ENCODE data around the gene CELF4.

CELF4 gene

DNA sequence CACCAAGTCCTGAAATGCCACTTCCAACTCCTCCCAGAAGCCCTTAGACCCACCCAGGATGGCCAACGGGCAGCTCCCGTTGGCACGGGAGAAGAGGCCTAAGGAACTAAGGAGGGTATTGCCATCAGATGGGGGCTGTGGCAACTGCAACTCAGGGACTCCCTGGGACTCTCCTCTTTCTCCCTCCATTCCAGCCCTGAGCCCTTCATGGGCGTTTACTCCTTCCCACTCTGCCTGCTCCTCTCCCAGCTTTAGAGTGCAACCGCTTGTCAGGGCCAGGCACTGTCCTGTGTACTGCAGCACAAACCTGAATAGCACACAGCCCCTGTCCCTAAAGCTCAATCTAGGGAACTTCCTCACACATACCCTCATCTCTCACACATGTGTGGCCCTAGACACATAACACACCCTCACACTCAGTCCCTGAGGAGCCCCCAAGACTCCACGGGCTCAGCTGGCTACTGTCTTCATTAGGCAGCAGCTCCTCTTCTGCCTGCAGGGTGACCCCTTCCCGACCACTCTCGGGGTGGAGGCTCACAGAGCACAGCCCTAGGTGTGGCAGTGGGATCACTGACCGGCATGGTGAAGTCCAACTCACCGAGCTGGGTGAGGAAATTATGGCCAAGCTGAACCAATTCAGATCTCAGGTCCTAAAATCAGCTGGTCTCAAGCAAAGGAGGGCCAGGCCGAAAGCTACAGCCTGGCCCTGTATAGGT is 316.3 kb downstream of the CELF4 start:
- DNase-seq = no peak

DNA sequence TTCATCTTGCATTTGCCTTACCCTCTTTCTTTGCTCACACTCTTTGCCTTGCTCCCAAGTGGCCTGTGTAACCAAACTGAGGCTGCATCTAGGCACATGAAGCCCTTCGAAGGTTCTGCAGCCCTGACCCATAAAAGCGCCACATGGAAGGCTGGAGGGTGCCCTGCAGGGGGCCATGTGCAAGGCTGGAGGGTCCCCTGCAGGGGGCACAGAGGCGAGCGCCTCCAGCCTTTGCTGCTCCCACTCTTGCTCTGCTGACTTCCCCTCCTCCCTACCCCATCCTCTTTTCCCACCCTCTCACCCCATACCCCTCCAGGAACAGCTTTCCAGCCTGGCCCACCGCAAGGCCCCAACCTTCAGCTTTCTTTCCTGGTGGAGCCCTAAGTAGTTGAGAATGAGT is 317.3 kb downstream of the CELF4 start:
- DNase-seq = no peak

DNA sequence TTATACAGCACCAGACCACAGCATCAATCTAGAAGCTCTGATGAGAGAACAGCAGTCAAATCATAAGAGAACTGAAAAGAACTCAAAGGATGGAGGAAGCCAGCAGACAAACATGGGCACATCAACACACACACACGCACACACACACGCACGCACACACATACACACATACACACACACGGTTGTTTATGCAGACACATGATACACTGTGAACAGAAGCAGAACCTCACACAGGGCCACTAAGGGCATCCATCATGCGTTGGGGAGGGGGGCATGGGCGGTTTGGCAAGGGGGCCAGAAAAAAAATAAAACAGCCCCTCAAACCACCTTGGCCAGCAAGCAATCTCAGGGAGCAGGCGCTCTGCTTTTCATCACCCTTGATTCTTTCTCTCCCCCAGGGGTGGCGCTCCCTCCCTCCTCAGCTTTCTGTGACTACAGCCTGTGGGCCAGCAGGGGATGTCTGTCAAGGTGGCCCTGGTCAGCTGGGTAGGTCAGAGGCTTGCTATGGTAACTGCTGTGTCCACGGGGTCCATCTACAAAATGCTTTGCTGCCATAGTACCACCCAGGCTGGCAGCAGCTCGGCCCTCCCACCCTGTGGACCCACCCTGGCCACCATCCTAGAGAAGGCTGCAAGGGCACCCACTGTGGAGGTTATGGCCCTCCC is 318.0 kb downstream of the CELF4 start:
- DNase-seq = no peak

DNA sequence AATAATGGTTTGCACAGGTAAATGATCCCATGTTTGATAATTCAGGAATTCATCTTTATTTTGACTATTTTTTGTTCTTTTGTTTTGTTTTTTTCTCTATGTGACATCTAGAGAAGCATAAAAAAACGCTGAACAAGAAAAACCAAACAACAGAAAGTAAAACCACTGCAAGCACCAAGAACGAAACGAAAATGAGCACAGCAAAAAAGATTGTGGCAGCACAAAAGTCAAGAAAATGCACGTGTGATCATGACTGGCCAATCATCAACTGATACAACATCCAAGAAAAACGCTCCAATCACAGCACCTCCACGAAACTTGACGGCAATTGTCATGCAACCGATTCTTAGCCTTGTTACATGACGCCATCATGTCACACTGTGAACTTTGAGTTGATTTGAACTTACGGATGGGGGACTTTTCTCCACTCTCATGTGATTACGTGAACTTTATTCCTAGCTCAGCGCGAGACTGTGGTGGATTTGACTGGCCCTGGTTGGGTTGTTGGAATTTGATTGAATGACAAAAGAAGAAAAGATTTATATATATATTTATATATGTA is 318.7 kb downstream of the CELF4 start:
- DNase-seq = no peak

DNA sequence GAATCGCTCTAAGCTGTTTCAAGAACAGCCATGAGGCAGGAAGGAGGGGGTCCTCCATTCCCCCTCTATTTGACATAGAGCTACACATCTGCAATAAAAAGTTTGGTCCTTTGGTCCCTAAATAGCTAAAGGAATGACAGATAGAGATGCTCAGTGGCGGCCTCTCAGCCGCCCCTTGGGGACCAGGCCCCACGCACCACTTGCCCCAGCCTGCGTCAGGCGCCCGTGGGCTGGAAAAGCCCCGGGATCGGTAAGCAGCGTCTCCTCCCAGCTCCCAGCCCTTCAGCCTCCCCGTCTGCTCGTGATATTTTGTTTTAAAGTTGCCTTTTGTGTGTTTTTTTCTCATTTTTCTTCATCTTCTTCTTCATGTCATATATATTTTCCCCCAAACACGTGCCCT is 321.0 kb downstream of the CELF4 start:
- DNase-seq = no peak

DNA sequence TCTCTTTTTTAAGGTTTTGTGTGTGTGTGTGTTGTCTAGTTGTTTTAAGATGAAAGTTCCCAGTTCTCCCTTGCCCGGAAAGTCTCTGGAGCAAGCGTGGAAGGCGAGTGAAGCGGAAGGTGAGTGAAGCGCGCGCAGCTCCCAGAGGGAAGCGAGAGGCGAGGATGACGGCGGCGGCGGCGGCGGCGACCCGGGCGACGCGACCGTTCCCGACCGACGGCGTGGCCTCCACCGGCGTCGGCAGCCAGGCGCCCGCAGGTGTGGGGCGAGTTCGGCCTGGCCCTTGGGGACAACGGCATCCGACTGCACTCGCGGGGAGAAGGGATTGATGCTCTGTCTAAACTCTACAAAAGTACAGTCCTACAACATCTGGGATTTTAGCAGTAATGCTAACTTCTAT is 321.9 kb downstream of the CELF4 start:
- no peak for DNase-seq

DNA sequence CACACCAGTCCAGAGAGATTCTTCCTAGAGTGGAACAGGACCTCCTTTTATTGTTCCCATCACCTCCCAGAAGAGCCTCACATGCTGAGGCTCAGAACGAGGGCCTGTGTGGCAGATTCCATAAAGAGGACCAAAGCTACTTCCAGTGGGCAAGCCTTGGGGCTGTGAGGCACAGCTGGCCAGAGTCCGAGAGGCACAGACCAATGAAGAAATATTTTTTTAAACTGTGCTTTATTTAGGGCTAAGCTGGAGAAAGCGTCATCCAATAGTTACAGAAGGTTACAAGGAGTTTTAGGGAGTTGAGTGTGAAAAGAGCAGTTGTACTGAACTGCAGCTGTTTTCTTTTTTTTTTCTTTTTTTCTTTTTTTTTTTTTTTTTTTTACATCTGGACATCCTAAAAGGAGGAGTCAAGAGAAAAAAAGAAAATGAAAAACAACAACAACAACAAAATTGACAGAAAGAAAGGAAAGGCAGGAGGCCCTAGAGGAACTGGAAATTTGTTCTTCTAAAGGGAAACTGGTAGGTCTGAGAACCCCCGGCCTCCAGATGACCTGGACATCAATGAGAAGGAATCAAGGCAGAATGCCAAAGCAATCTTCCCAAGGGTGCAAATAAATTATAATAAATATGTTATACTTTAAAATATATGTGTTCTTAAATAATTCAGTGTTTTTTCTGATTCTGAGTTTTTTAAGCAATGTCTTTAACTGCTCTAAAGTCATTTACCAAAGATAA is 322.6 kb downstream of the CELF4 start:
- no peak for DNase-seq

DNA sequence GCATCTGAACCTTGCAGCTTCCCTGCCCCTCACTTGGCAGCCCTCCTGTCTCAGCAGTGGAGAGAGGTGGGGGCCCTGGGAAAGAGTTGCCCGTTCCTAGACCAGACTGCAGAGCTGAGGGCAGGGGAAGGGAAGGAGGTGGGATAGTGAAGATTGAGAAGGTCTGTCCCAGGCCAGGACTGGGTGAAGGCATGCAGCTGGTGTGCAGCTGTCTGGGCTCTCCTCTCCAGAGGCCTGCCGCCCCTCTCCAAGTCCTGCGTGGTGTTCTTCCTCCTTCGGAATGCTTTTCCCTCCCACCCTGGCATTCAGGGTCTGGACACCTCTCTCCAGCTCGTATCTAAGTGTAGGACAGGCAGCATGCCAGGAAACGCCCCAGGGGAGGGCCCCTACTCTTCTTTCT is 323.5 kb downstream of the CELF4 start:
- no peak for DNase-seq

DNA sequence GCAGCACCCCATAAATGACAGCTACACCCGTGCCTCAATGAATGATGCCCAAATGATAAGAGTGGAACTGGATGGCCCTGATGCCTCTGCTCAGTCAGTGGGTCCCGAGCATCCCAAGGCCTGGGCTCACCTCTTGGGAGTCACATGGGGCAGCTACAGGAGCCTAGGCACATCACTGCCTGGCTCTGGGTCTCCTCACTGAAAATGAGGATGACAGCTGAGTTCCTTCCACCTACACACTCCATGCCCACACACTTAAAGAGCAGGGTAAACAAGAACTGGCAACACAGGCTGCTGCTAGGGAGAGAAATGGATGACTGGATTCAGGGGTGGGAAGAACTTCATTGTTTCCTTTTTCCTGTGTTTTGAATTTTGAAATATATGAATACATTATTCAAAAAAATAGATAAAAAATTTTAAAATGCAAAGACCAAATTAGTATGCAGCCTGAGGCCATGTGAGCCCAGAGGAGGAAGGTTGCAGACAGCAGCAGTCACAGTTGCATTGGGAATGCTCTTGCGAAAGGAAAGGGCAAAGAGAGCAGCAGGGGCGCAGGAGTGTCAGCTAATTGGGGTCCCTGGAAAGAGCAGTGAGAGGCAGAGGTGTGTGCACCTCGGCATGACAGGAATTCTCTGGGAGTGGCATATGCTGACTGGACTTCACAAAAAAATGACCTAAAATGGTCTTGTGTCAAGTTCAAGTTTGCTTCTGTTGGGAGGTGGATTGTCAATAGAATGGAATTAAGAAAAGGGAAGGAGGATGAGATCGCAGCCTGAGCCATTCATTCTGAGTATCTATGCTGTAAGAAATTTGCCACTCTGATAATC is 327.1 kb downstream of the CELF4 start:
- no peak for DNase-seq

DNA sequence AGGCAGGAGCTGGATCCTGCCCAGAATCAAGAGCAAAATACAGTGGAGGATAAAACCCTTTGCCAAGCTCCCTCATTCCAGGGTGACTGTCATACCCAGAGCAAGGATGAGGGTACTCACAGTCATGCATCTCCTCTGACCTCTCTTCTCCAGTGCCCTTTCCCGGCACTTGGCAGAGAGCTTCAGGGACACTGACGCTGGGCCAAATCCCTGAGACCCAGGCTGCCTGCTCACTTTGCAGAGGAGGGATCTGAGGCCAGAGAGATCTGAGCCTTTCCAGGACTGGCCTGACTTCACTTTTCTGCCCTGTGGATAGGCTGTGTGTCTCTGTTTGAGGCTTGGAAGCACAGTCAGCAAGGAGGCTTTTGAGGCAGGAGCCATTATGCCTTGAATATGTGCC is 330.0 kb downstream of the CELF4 start:
- DNase-seq = no peak

DNA sequence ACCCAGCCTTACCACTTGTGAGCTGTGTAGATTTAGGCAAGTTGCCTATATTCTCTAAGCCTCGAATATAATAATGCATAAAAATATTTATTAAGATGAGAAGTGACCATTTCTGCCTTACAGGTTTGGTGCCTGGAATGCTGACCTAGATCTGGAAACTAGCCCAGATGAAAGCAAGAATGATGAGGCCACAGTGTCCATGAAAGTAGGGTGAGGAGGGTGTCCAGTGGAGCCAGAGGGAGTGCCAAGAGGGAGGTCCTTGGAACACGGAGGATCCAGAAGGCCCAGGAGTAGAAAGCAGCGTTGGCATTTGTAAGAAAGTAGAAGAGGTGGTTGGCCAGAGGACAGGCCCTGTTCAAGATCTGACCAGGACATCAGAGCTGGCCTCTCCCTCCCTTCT is 334.3 kb downstream of the CELF4 start:
- no peak for DNase-seq

DNA sequence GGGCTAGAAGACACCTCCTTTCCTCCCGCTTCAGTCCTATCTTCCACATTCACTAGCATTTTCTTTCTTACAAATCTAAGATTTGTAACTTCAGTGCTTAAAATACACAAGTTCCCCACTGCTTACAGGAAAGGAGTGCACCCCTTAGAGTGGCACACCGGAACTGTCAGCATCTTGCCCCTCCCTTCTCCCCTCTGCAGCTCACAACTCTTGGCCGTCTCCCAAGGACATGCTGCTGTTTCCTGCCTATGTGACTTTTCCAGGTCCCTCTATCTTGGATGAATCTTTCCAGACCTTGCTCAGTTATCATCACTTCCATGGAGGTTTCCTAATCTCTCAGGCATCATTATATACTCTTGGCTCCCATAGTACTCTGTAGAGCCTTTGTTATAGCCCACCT is 334.8 kb downstream of the CELF4 start:
- DNase-seq = no peak

DNA sequence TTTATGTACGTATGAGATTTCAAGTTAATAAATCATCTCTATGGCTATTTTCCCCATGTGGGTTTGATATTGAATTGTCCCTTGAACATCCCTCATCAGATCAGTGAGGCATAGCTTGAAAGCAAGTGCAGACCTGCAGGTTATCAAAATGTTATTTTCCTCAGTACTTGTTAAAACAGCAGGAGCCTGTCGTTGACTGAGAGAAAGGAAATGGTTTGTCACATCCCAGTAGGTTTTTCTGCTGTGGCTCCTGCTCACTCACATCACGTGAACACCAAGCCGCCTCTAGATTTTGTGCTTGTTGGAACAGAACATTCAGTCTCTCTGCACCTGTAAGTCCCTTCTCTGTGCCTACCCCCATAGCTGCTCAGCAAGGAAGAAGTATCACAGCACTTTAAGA is 340.3 kb downstream of the CELF4 start:
- no peak for DNase-seq

DNA sequence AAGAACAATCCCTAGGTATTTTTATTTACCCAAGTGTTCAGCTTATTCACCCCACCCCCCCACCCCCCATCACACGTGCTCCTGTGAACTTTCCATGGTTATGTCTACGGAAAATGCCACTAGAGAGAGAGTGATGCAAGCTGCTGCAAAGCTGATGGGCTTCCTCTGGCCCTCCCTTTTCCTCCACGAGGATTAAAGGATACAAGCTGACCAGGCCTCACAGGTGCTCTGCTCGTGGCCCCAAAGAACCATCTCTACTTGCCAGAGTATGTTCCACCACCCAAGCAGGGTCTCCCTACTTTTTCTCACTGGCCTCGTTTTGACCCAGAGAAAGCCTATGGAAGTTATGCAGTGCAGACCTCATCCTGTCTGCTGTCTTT is 342.6 kb downstream of the CELF4 start:
- DNase-seq = no peak

DNA sequence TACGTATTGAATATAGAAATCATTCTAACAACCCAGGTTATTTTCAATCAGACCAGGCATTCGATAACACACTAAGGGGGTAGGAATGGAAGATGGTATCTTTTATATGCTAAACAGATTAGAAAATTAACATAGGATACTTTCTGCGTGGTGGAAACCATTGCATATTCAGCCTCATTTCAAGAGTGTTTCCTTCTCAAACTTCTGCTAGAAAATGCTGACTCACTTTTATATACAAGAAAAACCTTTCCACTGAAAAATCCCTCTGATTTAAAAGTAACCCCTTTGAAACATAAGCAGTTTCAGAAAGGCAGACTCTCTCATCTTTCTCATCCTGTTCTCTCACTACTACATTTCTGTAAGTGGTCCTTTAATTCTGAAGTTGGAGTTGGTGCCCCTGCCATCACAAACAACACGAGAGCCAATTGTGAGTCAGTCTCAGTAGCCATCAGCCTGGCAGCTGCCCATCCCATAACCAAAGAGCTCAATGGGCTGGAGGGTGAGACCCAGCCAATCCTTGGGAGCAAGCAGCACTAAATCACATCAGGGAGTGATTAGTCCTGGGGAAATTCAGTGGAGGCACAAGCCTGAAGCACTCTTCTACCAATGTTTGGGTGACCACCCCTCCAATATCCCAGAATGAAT is 343.1 kb downstream of the CELF4 start:
- no peak for DNase-seq

DNA sequence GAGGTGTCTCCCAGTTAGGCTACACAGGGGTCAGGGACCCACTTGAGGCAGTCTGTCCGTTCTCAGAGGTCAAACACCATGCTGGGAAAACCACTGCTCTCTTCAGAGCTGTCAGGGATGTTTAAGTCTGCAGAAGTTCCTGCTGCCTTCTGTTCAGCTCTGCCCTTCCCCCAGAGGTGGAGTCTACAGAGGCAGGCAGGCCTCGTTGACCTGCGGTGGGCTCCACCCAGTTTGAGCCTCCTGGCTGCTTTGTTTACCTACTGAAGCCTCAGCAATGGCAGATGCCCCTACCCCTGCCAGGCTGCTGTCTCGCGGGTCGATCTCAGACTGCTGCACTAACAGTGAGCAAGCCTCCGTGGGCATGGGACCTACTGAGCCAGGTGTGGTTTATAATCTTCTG is 346.3 kb downstream of the CELF4 start:
- DNase-seq = no peak

DNA sequence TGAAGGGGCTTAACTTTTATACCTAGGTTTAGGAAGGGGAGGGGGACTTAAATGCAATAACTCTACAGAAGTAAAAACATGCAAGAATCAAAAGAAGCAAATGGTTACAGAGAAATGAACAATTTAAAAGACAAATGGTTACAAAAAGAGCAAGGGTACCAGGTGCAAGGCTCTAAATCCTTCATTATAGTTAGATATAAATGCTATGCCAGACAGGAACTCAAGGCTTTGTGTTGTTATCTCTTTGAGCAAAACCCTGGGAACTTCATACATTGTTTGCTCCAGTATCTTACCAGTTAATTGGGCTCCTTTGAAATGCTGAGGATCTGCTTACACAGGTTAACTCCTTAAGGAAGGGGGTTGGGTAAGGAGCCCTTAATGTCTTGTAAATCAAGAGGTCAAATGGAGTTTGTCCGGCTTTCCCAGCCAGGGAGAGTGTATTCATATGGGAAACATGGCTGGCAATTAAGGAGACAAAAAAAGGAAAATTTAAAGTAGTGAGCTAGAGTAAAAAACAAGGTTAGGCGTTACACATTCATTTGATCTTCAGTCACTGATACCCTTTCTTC is 347.5 kb downstream of the CELF4 start:
- DNase-seq = no peak

DNA sequence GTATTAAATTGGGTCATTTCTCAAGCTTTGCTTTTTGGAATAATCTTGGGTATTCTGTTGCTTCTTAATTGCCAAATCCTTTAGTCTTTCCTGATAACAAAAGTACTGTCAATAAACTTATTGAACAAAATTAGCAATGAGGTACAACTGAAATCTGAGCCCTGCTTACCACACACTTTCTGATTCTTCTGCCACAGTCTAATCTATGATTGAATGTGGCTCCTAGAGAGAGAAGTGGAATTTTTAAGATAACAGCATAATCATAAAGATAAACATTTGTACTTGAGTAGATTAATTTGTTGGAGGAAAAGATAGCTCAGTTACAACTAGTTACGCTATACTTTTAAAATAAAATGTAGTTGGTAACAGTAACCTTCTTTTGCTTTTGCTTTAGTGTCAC is 354.8 kb downstream of the CELF4 start:
- DNase-seq = no peak

DNA sequence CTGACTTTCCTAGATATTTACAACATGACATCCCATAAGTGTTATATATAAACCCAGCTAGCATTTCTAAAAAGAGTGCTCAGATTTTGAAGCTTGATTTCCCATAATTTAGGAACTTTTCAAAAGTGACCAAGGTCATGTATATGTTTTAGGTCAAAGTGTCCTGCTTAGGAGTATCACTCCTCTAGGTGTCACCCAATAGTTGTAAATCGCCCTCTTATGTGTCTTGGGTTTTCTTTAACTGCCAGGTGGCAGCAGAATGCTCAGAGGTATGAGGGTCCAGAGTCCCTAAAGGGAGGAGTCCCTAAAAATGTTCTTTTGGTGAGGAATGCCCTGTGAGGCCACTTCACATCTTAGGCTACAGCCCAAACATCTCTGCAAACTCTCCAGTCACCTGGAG is 358.3 kb downstream of the CELF4 start:
- no peak for DNase-seq

DNA sequence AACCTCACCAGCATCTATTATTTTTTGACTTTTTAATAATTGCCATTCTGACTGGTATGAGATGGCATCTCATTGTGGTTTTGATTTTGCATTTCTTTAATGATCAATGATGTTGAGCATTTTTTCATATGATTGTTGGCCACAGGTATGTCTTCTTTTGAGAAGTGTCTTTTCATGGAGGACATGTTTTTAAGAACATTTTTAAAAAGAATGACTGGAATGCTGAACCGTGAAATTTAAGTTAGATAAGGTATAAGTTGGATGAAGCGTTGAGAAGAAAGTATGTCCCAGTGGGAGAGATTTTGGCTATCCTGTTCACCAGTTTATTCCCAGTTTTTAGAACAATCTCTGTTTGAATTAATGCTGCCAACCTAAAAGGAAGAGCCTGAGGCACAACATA is 365.9 kb downstream of the CELF4 start:
- no peak for DNase-seq

Measured in CD4-positive, alpha-beta T cell treated with Interleukin-17A for 4 hours (primary cell).